ENCODE measurements around the gene ROR1. TPM values are rescaled to one million over a fixed set of nuclear protein-coding genes. Genes with fewer than 3 reads are reported as not detected.

Gene ROR1
- total RNA-seq, 1 experiment from 2014 or later, result 4.1 TPM

DNA sequence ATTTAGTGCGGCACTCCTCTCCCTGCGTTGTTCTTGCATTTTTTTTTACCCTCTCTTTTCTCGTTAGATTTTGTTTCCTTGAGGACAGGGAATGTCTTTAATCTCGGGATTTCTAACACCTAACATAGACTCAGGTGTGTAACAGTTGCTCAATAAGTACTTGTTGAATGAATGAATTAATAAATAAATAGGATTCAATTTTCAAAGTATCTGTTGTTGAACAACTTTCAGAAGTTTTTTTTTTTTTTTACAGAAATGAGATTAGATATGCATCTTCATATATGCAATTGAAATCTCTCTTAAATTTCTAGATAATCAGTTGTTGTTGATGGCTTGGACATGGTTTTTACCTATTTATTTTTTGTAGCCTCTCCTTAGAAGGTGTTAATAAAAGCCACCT is 83.1 kb downstream of the ROR1 start:
- no peak for DNase-seq (ENCODE audit: low spot score)

GRCh38 chr1:63857478-63857877 is 83.7 kb downstream of the ROR1 start:
- DNase-seq (ENCODE audit: low spot score), result no peak

GRCh38 chr1:63858153-63858552 is 84.3 kb downstream of the ROR1 start:
- DNase-seq (ENCODE audit: low spot score), result no peak

GRCh38 chr1:63859480-63860275 is 85.9 kb downstream of the ROR1 start:
- no peak for DNase-seq (ENCODE audit: low spot score)

- DNase-seq (ENCODE audit: low spot score), result no peak
Observed at GRCh38 chr1:63861052-63861691, 87.4 kb downstream of the ROR1 start.

DNA sequence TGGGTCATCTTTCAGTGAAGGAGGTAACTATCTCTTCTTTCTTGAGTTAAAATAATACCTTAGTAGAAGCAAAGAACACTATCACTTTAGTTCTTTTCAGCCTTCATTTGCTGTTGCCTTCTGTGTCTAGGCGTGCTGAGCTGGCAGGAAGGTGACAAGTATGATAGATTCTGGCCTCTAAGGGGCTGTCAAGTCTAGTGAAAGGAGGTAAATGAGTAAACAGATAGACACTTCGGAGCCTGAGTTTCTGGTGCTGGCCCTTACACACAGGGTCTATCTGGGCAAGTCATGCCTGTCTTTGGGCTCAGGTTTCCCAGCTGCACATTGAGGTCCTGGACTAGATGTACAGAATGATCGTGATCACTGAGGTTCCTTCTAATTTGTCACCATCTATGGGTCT is 89.3 kb downstream of the ROR1 start:
- DNase-seq (ENCODE audit: low spot score), result no peak

DNA sequence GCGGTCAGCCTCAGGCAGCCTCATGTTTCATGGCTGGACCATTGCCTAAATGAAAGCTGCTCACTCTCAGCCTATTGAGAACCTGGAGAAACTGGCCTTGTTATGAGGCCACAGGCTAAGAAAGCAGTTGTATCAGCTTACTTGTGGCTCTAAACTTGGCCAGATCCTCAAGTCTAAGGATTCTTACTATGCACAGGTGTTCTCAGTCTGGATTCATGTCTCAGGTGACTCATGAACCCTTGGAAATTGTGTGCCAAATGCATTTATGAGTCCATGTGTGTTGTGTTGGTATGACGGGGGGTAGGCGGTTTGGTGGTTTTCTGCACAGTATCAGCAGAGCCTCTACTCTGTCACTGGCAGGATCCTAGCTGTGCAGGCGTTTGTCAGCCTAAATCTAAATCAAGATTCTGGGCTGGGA is 90.4 kb downstream of the ROR1 start:
- peak; percentile 25 for DNase-seq (ENCODE audit: low spot score)

DNA sequence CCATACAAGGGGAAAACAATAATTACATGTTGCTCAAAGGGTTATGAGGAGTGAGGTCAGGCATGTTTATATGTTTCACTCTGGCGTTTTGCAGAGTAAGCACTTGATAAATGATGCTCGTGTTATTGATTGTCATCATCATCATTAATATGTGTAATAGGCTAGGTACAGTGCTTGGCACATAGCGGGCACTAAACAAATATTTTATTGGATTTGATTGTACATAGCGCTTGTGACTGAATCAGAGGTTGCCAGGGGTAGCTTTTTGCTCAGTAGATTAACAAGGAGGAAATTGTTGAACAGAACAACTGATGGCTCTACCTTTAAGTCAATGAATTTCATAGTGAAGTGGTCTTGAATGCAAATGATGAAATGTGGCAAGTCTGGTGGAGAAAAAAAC is 91.7 kb downstream of the ROR1 start:
- no peak for DNase-seq (ENCODE audit: low spot score)

- no peak for DNase-seq (ENCODE audit: low spot score)
Observed at GRCh38 chr1:63866084-63866483, 92.3 kb downstream of the ROR1 start.

- no peak for DNase-seq (ENCODE audit: low spot score)
Observed at GRCh38 chr1:63867429-63868176, 93.8 kb downstream of the ROR1 start.

DNA sequence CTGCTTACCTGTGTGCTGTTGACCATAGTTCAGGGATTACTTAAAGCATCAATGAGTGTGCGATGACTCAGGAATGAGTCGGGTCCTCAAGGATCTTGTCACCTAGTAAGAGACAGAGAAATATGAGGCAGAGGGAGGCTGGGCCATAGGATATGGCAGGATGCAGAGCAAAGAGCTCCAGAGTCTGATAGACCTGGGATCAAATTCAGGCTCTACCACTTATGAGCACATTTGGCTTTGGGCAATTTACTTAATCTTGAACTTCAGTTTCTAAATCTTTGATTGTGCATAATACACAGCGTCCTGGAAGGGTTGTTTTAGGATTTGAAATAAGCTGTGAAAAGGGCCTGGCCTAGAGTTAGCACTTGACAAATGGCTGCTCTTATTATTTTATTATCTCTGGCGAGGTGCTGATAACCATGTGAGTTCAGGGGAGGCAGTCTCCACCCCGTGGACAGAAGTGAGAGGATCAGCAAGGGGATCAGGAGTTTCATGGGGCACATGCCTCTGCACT is 94.5 kb downstream of the ROR1 start:
- DNase-seq (ENCODE audit: low spot score), result no peak

DNA sequence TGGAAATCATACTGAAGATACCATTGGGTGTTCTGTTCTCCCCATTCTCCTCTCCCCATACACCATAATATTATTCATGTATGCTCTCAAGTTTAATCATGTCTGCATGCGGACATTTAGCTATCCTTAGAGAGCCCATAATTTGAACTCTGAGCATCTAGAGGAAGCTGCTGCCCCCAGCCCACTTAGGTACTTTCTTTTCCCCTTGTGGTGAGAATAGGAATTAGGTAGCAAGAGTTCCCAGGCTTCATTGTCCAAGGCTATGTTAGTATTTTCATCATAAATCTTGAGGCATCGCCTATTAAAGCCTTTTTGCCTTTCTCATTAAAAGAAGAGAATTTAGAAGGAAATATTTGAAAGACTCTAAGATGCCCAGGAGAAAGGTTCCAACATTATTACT is 96.3 kb downstream of the ROR1 start:
- no peak for DNase-seq (ENCODE audit: low spot score)

DNA sequence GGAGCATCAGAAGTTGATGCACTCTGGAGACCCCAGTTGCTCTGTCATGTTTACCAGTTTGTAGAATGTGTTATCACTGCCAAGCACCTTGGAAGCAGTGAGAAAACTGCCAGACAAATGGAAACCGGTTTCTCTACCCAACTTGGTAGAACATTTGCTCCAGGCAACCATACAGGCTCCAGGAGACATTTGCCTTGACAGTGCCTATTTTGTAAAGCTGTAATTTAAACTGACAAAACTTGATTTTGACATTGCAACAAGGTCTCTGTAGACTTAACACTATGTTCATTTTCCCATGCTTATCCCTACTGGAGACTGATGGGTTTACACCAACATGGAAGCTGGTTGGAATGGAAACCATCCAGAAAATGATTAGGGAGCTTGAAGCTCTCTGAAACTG is 97.6 kb downstream of the ROR1 start:
- DNase-seq (ENCODE audit: low spot score), result no peak

GRCh38 chr1:63873751-63874150 is 99.9 kb downstream of the ROR1 start:
- peak; percentile 25 for DNase-seq (ENCODE audit: low spot score)

- DNase-seq (ENCODE audit: low spot score), result no peak
Observed at GRCh38 chr1:63874278-63874880, 100.6 kb downstream of the ROR1 start.

DNA sequence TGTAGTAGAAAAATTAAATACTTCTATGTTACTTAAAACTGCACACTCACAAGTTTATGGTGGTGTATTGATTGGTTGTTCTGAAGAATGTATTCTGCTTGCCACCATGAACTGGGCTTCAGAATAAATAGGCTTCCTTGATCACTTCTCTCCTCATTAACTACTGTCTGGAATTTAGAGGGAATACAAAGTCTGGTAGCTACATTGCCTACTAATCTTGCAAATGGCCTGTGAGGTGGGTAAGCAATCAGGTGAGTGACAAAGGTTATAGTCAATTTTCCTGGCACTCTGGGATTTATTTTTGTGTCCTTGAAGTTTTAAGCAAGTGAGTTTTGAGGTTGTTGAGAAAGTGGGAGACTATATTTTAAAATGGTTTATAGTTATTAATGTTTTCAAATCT is 101.8 kb downstream of the ROR1 start:
- no peak for DNase-seq (ENCODE audit: low spot score)

GRCh38 chr1:63877021-63877767 is 103.4 kb downstream of the ROR1 start:
- DNase-seq (ENCODE audit: low spot score), result no peak

- DNase-seq (ENCODE audit: low spot score), result peak; percentile 81
Observed at GRCh38 chr1:63877816-63878215, 104.0 kb downstream of the ROR1 start.

GRCh38 chr1:63878932-63879331 is 105.1 kb downstream of the ROR1 start:
- no peak for DNase-seq (ENCODE audit: low spot score)

DNA sequence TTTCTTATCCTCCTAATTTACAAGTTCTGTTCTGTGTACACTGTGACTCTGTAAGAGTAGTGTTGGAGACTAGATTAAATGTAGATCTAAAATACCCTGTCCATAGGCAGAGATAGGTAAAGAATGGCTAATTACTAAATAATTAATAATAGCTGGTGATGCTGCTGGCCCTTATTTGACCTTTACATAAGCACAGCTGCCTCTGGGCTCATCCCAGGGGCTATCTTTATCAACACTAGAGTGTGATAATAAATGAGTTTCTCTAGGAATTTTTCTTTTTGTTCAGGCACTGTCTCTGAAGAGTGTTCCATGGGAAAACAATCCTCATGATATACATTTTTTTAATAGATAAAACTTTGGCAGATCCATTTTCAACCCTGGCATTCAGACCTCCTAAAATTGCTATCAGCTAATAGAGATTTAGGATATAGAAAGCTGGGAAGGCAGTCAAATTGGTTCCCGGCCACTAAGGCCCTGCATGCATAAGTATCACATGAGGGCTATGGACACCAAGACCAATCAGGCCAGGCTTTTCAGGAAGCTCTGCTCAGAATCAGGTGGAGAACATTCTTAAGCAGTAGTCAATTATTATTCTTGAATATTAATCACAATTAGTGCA is 107.2 kb downstream of the ROR1 start:
- DNase-seq (ENCODE audit: low spot score), result no peak

All from H4 (cell line).